ENCODE results near the gene TOMM22. TPM values are rescaled to one million over a fixed set of nuclear protein-coding genes. Genes with fewer than 3 reads are reported as not detected.

TOMM22 gene
- total RNA-seq, 1 experiment from 2014 or later: 146 TPM

DNA sequence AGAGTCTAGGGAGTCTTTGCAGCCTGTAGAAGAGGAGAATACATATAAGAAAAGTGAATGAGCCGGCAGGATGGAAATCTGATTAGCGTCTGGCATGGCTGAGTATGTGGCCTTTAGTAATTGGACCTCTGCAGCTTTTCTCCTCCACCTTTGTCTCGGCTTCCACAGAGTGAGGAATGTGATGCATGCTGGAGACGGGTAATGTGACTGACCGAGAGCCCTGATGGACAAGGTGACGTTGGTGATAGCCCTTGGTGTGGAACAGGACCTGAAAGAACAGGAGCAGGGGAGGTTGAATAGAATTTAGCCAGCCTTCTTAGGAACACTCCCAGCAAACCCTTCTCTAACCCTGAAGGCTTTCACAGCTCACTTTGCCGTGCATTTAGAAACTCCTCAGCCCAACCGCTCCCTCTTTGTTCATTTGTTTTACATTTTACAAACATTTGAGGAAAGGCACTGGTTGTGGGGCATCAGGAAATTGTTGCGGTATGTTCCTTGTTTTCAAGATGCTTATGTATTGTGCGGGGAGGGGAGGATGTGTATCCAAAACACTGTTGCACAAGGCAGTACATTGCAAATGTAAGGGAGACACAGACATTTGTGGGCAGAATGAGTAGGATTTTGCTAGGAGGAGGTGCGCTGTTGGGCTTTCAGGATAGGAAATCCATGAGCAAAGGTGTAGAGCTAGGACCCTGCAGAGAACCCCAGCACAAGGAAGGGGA lies 30.9 kb downstream of the TOMM22 start:
- Mint-ChIP-seq H3K27ac (peak overlapping the region; percentile 75), H3K36me3 (peaks cover 36% of the 10 kb centered on the region)
- no peak for TF ChIP-seq ZNF263 (CRISPR knock-in tag; IDR thresholded peaks at IDR 0.05; ENCODE audit: low read depth)
- TF ChIP-seq, protein P1, sequence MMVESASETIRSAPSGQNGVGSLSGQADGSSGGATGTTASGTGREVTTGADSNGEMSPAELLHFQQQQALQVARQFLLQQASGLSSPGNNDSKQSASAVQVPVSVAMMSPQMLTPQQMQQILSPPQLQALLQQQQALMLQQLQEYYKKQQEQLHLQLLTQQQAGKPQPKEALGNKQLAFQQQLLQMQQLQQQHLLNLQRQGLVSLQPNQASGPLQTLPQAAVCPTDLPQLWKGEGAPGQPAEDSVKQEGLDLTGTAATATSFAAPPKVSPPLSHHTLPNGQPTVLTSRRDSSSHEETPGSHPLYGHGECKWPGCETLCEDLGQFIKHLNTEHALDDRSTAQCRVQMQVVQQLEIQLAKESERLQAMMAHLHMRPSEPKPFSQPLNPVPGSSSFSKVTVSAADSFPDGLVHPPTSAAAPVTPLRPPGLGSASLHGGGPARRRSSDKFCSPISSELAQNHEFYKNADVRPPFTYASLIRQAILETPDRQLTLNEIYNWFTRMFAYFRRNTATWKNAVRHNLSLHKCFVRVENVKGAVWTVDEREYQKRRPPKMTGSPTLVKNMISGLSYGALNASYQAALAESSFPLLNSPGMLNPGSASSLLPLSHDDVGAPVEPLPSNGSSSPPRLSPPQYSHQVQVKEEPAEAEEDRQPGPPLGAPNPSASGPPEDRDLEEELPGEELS (CRISPR knock-in tag; IDR thresholded peaks at IDR 0.05): no peak
- TF ChIP-seq EMX1 (CRISPR knock-in tag; IDR thresholded peaks at IDR 0.05): no peak
- no peak for TF ChIP-seq SMAD3 (CRISPR knock-in tag; IDR thresholded peaks at IDR 0.05; ENCODE audit: borderline replicate concordance)
- TF ChIP-seq, protein P2, sequence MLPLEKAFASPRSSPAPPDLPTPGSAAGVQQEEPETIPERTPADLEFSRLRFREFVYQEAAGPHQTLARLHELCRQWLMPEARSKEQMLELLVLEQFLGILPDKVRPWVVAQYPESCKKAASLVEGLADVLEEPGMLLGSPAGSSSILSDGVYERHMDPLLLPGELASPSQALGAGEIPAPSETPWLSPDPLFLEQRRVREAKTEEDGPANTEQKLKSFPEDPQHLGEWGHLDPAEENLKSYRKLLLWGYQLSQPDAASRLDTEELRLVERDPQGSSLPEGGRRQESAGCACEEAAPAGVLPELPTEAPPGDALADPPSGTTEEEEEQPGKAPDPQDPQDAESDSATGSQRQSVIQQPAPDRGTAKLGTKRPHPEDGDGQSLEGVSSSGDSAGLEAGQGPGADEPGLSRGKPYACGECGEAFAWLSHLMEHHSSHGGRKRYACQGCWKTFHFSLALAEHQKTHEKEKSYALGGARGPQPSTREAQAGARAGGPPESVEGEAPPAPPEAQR (CRISPR knock-in tag; IDR thresholded peaks at IDR 0.05): no peak
- no peak for TF ChIP-seq SOX15 (CRISPR knock-in tag; IDR thresholded peaks at IDR 0.05)
- TF ChIP-seq MYBL2 (CRISPR knock-in tag; IDR thresholded peaks at IDR 0.05): no peak
- TF ChIP-seq, protein P3, sequence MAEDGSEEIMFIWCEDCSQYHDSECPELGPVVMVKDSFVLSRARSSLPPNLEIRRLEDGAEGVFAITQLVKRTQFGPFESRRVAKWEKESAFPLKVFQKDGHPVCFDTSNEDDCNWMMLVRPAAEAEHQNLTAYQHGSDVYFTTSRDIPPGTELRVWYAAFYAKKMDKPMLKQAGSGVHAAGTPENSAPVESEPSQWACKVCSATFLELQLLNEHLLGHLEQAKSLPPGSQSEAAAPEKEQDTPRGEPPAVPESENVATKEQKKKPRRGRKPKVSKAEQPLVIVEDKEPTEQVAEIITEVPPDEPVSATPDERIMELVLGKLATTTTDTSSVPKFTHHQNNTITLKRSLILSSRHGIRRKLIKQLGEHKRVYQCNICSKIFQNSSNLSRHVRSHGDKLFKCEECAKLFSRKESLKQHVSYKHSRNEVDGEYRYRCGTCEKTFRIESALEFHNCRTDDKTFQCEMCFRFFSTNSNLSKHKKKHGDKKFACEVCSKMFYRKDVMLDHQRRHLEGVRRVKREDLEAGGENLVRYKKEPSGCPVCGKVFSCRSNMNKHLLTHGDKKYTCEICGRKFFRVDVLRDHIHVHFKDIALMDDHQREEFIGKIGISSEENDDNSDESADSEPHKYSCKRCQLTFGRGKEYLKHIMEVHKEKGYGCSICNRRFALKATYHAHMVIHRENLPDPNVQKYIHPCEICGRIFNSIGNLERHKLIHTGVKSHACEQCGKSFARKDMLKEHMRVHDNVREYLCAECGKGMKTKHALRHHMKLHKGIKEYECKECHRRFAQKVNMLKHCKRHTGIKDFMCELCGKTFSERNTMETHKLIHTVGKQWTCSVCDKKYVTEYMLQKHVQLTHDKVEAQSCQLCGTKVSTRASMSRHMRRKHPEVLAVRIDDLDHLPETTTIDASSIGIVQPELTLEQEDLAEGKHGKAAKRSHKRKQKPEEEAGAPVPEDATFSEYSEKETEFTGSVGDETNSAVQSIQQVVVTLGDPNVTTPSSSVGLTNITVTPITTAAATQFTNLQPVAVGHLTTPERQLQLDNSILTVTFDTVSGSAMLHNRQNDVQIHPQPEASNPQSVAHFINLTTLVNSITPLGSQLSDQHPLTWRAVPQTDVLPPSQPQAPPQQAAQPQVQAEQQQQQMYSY (CRISPR knock-in tag; IDR thresholded peaks at IDR 0.05): no peak
- no peak for TF ChIP-seq ZNF396 (CRISPR knock-in tag; IDR thresholded peaks at IDR 0.05; ENCODE audit: borderline replicate concordance)

DNA sequence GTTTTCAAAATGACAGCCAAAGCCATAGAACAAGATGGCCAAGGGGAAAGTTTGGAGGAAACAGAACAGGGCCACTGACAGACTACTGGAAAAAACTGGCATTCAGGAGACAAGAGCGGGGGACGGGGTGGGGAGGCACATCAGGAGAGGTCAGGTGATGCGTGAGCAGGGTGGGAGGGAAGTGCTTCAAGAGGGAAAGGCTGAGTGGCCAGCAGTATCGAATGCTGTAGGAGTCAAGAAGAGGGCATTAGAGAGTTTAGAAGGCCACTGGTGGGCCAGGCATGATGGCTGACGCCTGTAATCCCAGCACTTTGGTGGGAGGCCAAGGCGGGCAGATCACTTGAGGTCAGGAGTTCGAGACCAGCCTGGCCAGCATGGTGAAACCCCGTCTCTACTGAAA lies 32.2 kb downstream of the TOMM22 start:
- CTCF ChIA-PET: interaction anchor here (2.4 kb wide), 1 partner anchor 11 kb away, joined by 17 read pairs; no protein-coding TSS in a partner anchor
- no peak for ATAC-seq
- Mint-ChIP-seq H3K9me3 (no peaks in the 10 kb centered on the region), H3K27ac (peak overlapping the region; percentile 71), H3K4me1 (peaks cover 44% of the 10 kb centered on the region), H3K27me3 (ENCODE audit: low read depth) (no peaks in the 10 kb centered on the region), H3K36me3 (peaks cover 43% of the 10 kb centered on the region), H3K4me3 (no peak overlapping the region)
- POLR2A ChIA-PET: no interaction called here
- TF ChIP-seq SMAD4 (CRISPR knock-in tag; IDR thresholded peaks at IDR 0.05) (no peak), ESRRA (CRISPR knock-in tag; IDR thresholded peaks at IDR 0.05; ENCODE audit: borderline replicate concordance) (no peak), GRHL2 (CRISPR knock-in tag; IDR thresholded peaks at IDR 0.05; ENCODE audit: insufficient replicate concordance, severe bottlenecking) (no peak), NFYB (CRISPR knock-in tag; conservative IDR thresholded peaks at IDR 0.05; ENCODE audit: low read depth) (no peak)
- TF ChIP-seq, protein P4, sequence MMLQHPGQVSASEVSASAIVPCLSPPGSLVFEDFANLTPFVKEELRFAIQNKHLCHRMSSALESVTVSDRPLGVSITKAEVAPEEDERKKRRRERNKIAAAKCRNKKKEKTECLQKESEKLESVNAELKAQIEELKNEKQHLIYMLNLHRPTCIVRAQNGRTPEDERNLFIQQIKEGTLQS (CRISPR knock-in tag; conservative IDR thresholded peaks at IDR 0.05): no peak
- TF ChIP-seq, protein P5, sequence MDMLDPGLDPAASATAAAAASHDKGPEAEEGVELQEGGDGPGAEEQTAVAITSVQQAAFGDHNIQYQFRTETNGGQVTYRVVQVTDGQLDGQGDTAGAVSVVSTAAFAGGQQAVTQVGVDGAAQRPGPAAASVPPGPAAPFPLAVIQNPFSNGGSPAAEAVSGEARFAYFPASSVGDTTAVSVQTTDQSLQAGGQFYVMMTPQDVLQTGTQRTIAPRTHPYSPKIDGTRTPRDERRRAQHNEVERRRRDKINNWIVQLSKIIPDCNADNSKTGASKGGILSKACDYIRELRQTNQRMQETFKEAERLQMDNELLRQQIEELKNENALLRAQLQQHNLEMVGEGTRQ (CRISPR knock-in tag; IDR thresholded peaks at IDR 0.05): peak; percentile 32; the same call in 1 of the 2 replicates
- DNase-seq (ENCODE audit: low spot score): no peak

More for the DNA sequence above, 30.9 kb downstream of the TOMM22 start:
- POLR2A ChIA-PET: interaction anchor here (0.5 to 1.0 kb wide), 2 partner anchors 9 to 111 kb away, joined by 4 to 5 read pairs; no protein-coding TSS in a partner anchor
- CTCF ChIA-PET: interaction anchor here (0.7 to 1.5 kb wide), 4 partner anchors 12 to 119 kb away, joined by 3 to 4 read pairs (median 3); no protein-coding TSS in a partner anchor
- DNase-seq (ENCODE audit: low spot score) (no peak), ATAC-seq (peak; percentile 29; the same call in 1 of the 2 replicates)
- H3K4me3 Mint-ChIP-seq: no peak overlapping the region
- H3K9me3 Mint-ChIP-seq: no peaks in the 10 kb centered on the region
- H3K27me3 Mint-ChIP-seq (ENCODE audit: low read depth): no peaks in the 10 kb centered on the region
- peaks cover 56% of the 10 kb centered on the region for H3K4me1 Mint-ChIP-seq

Measured in WTC11 (cell line).